ENCODE measurements around the gene FRMPD4. TPM values are rescaled to one million over a fixed set of nuclear protein-coding genes. Genes with fewer than 3 reads are reported as not detected.

The FRMPD4 gene
- total and polyA plus RNA-seq, 2 donors (not counting 1 experiment from before 2014, with no cell fraction given), result 0.50 to 1.5 TPM

DNA sequence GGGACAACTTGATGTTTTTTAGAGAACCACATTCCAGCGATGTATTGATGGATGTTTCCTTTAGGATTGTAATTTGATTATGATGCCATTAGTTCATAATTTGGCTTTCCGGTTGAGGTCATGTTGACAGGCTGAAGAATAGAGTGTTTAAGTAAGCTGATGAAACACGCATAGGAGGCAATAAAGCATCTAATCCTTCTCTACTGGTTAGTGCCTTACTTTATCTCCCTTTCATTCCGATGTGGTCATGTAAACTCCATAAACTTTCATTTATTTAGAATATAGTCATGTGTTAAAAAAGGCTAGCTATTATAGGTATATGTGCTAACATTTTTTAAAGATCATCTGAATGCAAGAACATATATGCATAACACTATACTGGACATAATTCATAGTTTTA lies 15.0 kb downstream of the FRMPD4 start:
- DNase-seq (ENCODE audit: low read depth in 2 of 2), result no peak
- Histone ChIP-seq H2AFZ (ENCODE audit: low read length) (no peak overlapping the region), H3K79me2 (ENCODE audit: control insufficient read depth, insufficient read depth, low read length) (no peaks in the 10 kb centered on the region), H4K20me1 (ENCODE audit: control insufficient read depth, extremely low read depth, insufficient read depth, low read length) (no peaks in the 10 kb centered on the region), H3K4me2 (ENCODE audit: extremely low read depth, insufficient read depth, low read length) (no peak overlapping the region), H3K9ac (ENCODE audit: insufficient read depth, low read length) (no peak overlapping the region), H3K27ac (ENCODE audit: insufficient read depth, low read length) (no peak overlapping the region), H3K36me3 (ENCODE audit: control insufficient read depth, insufficient read depth, low read length) (no peaks in the 10 kb centered on the region), H3K4me3 (replicated peaks in 1 of 4; ENCODE audit: control extremely low read depth in 1 of 4, insufficient read depth in 1 of 4, low read depth in 3 of 4, low read length in 4 of 4) (no peak overlapping the region), H3K27me3 (ENCODE audit: control insufficient read depth, insufficient read depth, low read length) (no peaks in the 10 kb centered on the region), H3K9me3 (ENCODE audit: control insufficient read depth, insufficient read depth, low read depth, low read length) (no peaks in the 10 kb centered on the region), H3K4me1 (ENCODE audit: control insufficient read depth, extremely low read depth, insufficient read depth, low read length) (no peaks in the 10 kb centered on the region)
- no peak for TF ChIP-seq EZH2 (IDR thresholded peaks at IDR 0.05; ENCODE audit: low read length, missing control alignments)
- TF ChIP-seq, protein P1, sequence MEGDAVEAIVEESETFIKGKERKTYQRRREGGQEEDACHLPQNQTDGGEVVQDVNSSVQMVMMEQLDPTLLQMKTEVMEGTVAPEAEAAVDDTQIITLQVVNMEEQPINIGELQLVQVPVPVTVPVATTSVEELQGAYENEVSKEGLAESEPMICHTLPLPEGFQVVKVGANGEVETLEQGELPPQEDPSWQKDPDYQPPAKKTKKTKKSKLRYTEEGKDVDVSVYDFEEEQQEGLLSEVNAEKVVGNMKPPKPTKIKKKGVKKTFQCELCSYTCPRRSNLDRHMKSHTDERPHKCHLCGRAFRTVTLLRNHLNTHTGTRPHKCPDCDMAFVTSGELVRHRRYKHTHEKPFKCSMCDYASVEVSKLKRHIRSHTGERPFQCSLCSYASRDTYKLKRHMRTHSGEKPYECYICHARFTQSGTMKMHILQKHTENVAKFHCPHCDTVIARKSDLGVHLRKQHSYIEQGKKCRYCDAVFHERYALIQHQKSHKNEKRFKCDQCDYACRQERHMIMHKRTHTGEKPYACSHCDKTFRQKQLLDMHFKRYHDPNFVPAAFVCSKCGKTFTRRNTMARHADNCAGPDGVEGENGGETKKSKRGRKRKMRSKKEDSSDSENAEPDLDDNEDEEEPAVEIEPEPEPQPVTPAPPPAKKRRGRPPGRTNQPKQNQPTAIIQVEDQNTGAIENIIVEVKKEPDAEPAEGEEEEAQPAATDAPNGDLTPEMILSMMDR (conservative IDR thresholded peaks at IDR 0.05 in 1 of 2, IDR thresholded peaks at IDR 0.05 in 1 of 2; ENCODE audit: low read depth in 1 of 2, low read length in 2 of 2), result no peak

DNA sequence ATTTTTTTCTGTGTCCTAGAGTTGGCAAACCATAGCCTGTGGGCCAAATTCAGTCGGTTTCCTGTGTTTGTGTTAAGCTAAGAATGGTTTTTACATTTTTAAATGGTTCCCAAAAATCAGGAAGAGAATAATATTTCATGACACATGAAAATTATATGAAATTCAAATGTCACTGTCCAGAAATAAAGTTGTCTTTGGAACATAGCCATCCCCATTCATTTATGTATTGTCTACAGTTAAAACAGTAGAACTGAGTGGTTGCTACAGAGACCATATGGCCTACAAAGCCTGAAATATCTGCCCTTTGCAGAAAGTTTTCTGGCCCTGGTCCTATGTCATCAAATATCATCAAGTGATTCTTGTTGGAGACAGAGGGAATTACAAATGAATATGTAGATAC lies 15.5 kb downstream of the FRMPD4 start:
- DNase-seq (ENCODE audit: low read depth in 2 of 2), result peak in 1 of 2 donors; percentile 51
- no peaks in the 10 kb centered on the region for H3K4me1 ChIP-seq (ENCODE audit: control insufficient read depth, extremely low read depth, insufficient read depth, low read length)
- TF ChIP-seq EZH2 (IDR thresholded peaks at IDR 0.05; ENCODE audit: low read length, missing control alignments), result no peak
- TF ChIP-seq, protein P1 (conservative IDR thresholded peaks at IDR 0.05 in 1 of 2, IDR thresholded peaks at IDR 0.05 in 1 of 2; ENCODE audit: low read depth in 1 of 2, low read length in 2 of 2), result no peak
- H2AFZ ChIP-seq (ENCODE audit: low read length), result no peak overlapping the region
- H3K79me2 ChIP-seq (ENCODE audit: control insufficient read depth, insufficient read depth, low read length), result no peaks in the 10 kb centered on the region
- no peak overlapping the region for H3K4me3 ChIP-seq (replicated peaks in 1 of 4; ENCODE audit: control extremely low read depth in 1 of 4, insufficient read depth in 1 of 4, low read depth in 3 of 4, low read length in 4 of 4)
- H3K27ac ChIP-seq (ENCODE audit: insufficient read depth, low read length), result no peak overlapping the region
- H3K27me3 ChIP-seq (ENCODE audit: control insufficient read depth, insufficient read depth, low read length), result no peaks in the 10 kb centered on the region
- no peak overlapping the region for H3K9ac ChIP-seq (ENCODE audit: insufficient read depth, low read length)
- no peaks in the 10 kb centered on the region for H4K20me1 ChIP-seq (ENCODE audit: control insufficient read depth, extremely low read depth, insufficient read depth, low read length)
- no peak overlapping the region for H3K4me2 ChIP-seq (ENCODE audit: extremely low read depth, insufficient read depth, low read length)
- no peaks in the 10 kb centered on the region for H3K9me3 ChIP-seq (ENCODE audit: control insufficient read depth, insufficient read depth, low read depth, low read length)
- no peaks in the 10 kb centered on the region for H3K36me3 ChIP-seq (ENCODE audit: control insufficient read depth, insufficient read depth, low read length)

DNA sequence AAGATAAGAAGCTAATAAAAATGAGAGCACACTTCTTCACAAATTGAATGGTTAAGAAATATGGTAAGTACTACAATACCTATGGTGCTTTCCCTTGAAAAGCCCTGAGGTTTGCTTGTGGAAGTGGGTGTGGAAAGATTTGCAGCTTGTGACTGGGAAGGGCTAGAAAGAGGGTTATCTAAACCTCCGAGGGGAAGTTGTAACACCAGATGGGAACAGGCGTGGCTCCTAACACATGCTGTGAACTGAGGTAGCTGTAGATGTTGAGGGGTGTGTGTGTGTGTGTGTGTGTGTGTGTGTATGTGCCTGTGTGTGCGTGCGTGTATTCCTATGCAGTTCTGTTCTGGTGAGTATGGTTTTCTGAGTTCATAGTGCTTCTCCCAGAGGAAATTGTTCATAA lies 21.5 kb downstream of the FRMPD4 start:
- no peak for DNase-seq (ENCODE audit: low read depth in 2 of 2)
- H3K79me2 ChIP-seq (ENCODE audit: control insufficient read depth, insufficient read depth, low read length), result no peaks in the 10 kb centered on the region
- H3K27me3 ChIP-seq (ENCODE audit: control insufficient read depth, insufficient read depth, low read length), result no peaks in the 10 kb centered on the region
- TF ChIP-seq EZH2 (IDR thresholded peaks at IDR 0.05; ENCODE audit: low read length, missing control alignments), result no peak
- TF ChIP-seq, protein P1 (conservative IDR thresholded peaks at IDR 0.05 in 1 of 2, IDR thresholded peaks at IDR 0.05 in 1 of 2; ENCODE audit: low read depth in 1 of 2, low read length in 2 of 2), result no peak
- H3K4me2 ChIP-seq (ENCODE audit: extremely low read depth, insufficient read depth, low read length), result no peak overlapping the region
- H4K20me1 ChIP-seq (ENCODE audit: control insufficient read depth, extremely low read depth, insufficient read depth, low read length), result no peaks in the 10 kb centered on the region
- H3K4me3 ChIP-seq (replicated peaks in 1 of 4; ENCODE audit: control extremely low read depth in 1 of 4, insufficient read depth in 1 of 4, low read depth in 3 of 4, low read length in 4 of 4), result no peak overlapping the region
- H3K27ac ChIP-seq (ENCODE audit: insufficient read depth, low read length), result no peak overlapping the region
- H3K9me3 ChIP-seq (ENCODE audit: control insufficient read depth, insufficient read depth, low read depth, low read length), result no peaks in the 10 kb centered on the region
- H2AFZ ChIP-seq (ENCODE audit: low read length), result no peak overlapping the region
- H3K9ac ChIP-seq (ENCODE audit: insufficient read depth, low read length), result no peak overlapping the region
- H3K4me1 ChIP-seq (ENCODE audit: control insufficient read depth, extremely low read depth, insufficient read depth, low read length), result no peaks in the 10 kb centered on the region
- H3K36me3 ChIP-seq (ENCODE audit: control insufficient read depth, insufficient read depth, low read length), result no peaks in the 10 kb centered on the region
